ENCODE measurements around the gene PTF1A.
A peak's percentile ranks its signal among the peaks of the same experiment; 100 is the strongest.

DNA sequence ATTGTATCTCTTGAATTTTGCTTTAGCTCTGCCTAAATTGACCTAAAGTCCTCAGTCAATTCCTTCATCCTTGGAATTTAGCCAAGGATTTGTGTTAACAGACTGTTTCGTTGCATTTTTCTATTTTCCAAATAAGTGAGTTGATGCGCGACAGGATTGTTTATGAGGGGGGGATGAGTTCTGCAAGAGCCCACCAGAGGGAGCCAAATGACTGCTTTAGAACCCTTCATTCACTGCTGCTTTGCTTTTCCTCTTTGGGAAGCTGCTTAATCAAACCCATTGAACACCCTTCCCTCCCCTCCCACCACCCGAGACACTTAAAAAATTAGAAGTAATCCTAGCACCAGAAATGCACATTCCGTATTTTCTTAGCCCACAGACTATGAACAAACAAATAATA, 33.7 kb upstream of the PTF1A start:
- TF ChIP-seq, protein P1, sequence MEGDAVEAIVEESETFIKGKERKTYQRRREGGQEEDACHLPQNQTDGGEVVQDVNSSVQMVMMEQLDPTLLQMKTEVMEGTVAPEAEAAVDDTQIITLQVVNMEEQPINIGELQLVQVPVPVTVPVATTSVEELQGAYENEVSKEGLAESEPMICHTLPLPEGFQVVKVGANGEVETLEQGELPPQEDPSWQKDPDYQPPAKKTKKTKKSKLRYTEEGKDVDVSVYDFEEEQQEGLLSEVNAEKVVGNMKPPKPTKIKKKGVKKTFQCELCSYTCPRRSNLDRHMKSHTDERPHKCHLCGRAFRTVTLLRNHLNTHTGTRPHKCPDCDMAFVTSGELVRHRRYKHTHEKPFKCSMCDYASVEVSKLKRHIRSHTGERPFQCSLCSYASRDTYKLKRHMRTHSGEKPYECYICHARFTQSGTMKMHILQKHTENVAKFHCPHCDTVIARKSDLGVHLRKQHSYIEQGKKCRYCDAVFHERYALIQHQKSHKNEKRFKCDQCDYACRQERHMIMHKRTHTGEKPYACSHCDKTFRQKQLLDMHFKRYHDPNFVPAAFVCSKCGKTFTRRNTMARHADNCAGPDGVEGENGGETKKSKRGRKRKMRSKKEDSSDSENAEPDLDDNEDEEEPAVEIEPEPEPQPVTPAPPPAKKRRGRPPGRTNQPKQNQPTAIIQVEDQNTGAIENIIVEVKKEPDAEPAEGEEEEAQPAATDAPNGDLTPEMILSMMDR (IDR thresholded peaks at IDR 0.05) = peak; percentile 68 to 88 (median 87)
- no peak for TF ChIP-seq POLR2A (IDR thresholded peaks at IDR 0.05)
